GM23338 (cell line): Measurements from ENCODE around the gene CAD. TPM values are rescaled to one million over a fixed set of nuclear protein-coding genes. Genes with fewer than 3 reads are reported as not detected.
A peak's percentile ranks its signal among the peaks of the same experiment; 100 is the strongest.

Experiments used
- ATAC-seq: fragments of 200-7000 bp; cut with Tn5 transposase; 3 replicates; pipeline ENCODE4 v1.9.1; 2020
- DNase-seq: peaks from one replicate; pipeline ENCODE4 v3.0.0-alpha.2; 2015; ENCODE audit warnings: low spot score
- H2AFZ ChIP-seq: fragments of 200-600 bp; sonication (generic); 2 replicates; pipeline ENCODE4 v1.8.0; 2016; ENCODE audit warnings: antibody characterized with exemption, mild to moderate bottlenecking, moderate library complexity
- H3F3A ChIP-seq: fragments of 200-600 bp; sonication (generic); replicated peaks from 2 replicates; pipeline ENCODE4 v1.8.0; 2017; ENCODE audit warnings: antibody characterized with exemption, mixed run types, low read depth
- H3K27ac ChIP-seq: fragments of 200-600 bp; sonication (generic); 2 replicates; pipeline ENCODE4 v1.6.1; 2016; ENCODE audit warnings: low read depth
- H3K27me3 ChIP-seq: fragments of 200-600 bp; sonication (generic); 2 replicates; pipeline ENCODE4 v1.8.0; 2016; ENCODE audit warnings: mild to moderate bottlenecking, mixed run types, moderate library complexity; ENCODE audit not compliant: insufficient read depth
- H3K36me3 ChIP-seq: fragments of 200-600 bp; sonication (generic); 2 replicates; pipeline ENCODE4 v1.8.0; 2016; ENCODE audit warnings: mild to moderate bottlenecking; ENCODE audit not compliant: insufficient read depth
- H3K4me1 ChIP-seq: fragments of 200-600 bp; sonication (generic); 2 replicates; pipeline ENCODE4 v1.8.0; 2016; ENCODE audit warnings: mild to moderate bottlenecking, moderate library complexity; ENCODE audit not compliant: insufficient read depth
- H3K4me2 ChIP-seq: fragments of 200-600 bp; sonication (generic); 2 replicates; pipeline ENCODE4 v1.7.1; 2017; ENCODE audit warnings: mixed run types
- H3K4me3 ChIP-seq: fragments of 200-600 bp; sonication (generic); 2 replicates; pipeline ENCODE4 v1.6.1; 2016; ENCODE audit warnings: mixed run types
- H3K79me2 ChIP-seq: fragments of 200-600 bp; sonication (generic); replicated peaks from 2 replicates; pipeline ENCODE4 v1.8.0; 2017; ENCODE audit warnings: mild to moderate bottlenecking; ENCODE audit not compliant: insufficient read depth
- H3K9me2 ChIP-seq: fragments of 200-600 bp; sonication (generic); 2 replicates; pipeline ENCODE4 v1.8.0; 2017; ENCODE audit not compliant: insufficient read depth
- H4K20me1 ChIP-seq: fragments of 200-600 bp; sonication (generic); replicated peaks from 2 replicates; pipeline ENCODE4 v1.8.0; 2017; ENCODE audit warnings: mild to moderate bottlenecking; ENCODE audit not compliant: insufficient read depth
- H3K27ac Mint-ChIP-seq: 2 replicates; pipeline ENCODE4 v1.8.0; 2020; ENCODE audit warnings: inconsistent platforms, mild to moderate bottlenecking, moderate library complexity, mixed read lengths
- H3K27me3 Mint-ChIP-seq: 3 replicates; pipeline ENCODE4 v1.8.0; 2022; ENCODE audit warnings: low read depth, mild to moderate bottlenecking, moderate library complexity, mixed read lengths, inconsistent platforms; ENCODE audit not compliant: insufficient read depth, poor library complexity
- H3K36me3 Mint-ChIP-seq: 3 replicates; pipeline ENCODE4 v1.8.0; 2021; ENCODE audit warnings: low read depth, mild to moderate bottlenecking, inconsistent platforms, moderate library complexity, mixed read lengths
- H3K4me1 Mint-ChIP-seq: 3 replicates; pipeline ENCODE4 v1.8.0; 2020; ENCODE audit warnings: mild to moderate bottlenecking, inconsistent platforms, mixed read lengths
- H3K4me3 Mint-ChIP-seq: 3 replicates; pipeline ENCODE4 v1.8.0; 2021; ENCODE audit warnings: moderate library complexity, mild to moderate bottlenecking, inconsistent platforms, mixed read lengths
- H3K9me3 Mint-ChIP-seq: 3 replicates; pipeline ENCODE4 v1.8.0; 2020; ENCODE audit warnings: moderate library complexity, mild to moderate bottlenecking, inconsistent platforms, mixed read lengths
- CREB1 ChIP-seq: fragments of 250-450 bp; sonication (Bioruptor Pico); IDR thresholded peaks from 2 replicates; pipeline ENCODE4 v1.5.0; 2020; ENCODE audit warnings: low read depth, mild to moderate bottlenecking, moderate library complexity
- CTCF ChIP-seq, 2 experiments: fragments of 200-600 bp in 1 of 2; sonication (generic) in 1 of 2; conservative IDR thresholded peaks; 2 replicates each; pipeline versions ENCODE4 v1.5.1 to v1.6.1; 2016 to 2017; ENCODE audit warnings: antibody characterized with exemption in 2 of 2, low read depth in 2 of 2, mild to moderate bottlenecking in 2 of 2, moderate library complexity in 1 of 2
- EZH2 ChIP-seq: fragments of 200-600 bp; sonication (generic); IDR thresholded peaks from one replicate; pipeline ENCODE4 v1.8.0; 2017; ENCODE audit warnings: antibody characterized with exemption, mild to moderate bottlenecking, low read depth; ENCODE audit not compliant: unreplicated experiment
- JUNB ChIP-seq: IDR thresholded peaks from one replicate; pipeline ENCODE4 v1.6.1; 2016; ENCODE audit warnings: antibody characterized with exemption; ENCODE audit not compliant: unreplicated experiment
- NANOG ChIP-seq: IDR thresholded peaks from 2 replicates; pipeline ENCODE4 v1.6.1; 2016; ENCODE audit warnings: antibody characterized with exemption, borderline replicate concordance
- POLR2AphosphoS5 ChIP-seq: IDR thresholded peaks from 2 replicates; pipeline ENCODE4 v1.6.1; 2016; ENCODE audit warnings: antibody characterized with exemption, low read depth
- REST ChIP-seq: IDR thresholded peaks from one replicate; pipeline ENCODE4 v1.6.1; 2018; ENCODE audit warnings: antibody characterized with exemption; ENCODE audit not compliant: unreplicated experiment
- STAT1 ChIP-seq: IDR thresholded peaks from one replicate; pipeline ENCODE4 v1.6.1; 2016; ENCODE audit warnings: antibody characterized with exemption; ENCODE audit not compliant: unreplicated experiment
- ZNF114 ChIP-seq: fragments of 250-450 bp; sonication (Bioruptor Pico); IDR thresholded peaks from 2 replicates; pipeline ENCODE4 v1.5.0; 2020; ENCODE audit warnings: mild to moderate bottlenecking, moderate library complexity
- ZNF331 ChIP-seq: fragments of 250-450 bp; sonication (Bioruptor Pico); IDR thresholded peaks from 2 replicates; pipeline ENCODE4 v1.5.0; 2020; ENCODE audit warnings: low read depth, mild to moderate bottlenecking, moderate library complexity
- polyA plus RNA-seq: library from polyadenylated mRNA; unstranded; fragments of >200 nt; fragmentation: Nextera tagmentation; extraction: Ambion mirVana; gene quantifications from 2 replicates; pipeline ENCODE4 v1.2.1, GENCODE V29; 2016
- total RNA-seq: library from RNA; depleted of rRNA; stranded (reverse); fragments of >200 nt; shearing (Covaris generic); gene quantifications from 2 replicates; pipeline ENCODE4 v1.2.3, GENCODE V29; 2014

Gene CAD
- total and polyA plus RNA-seq, 2 experiments from 2014 or later = 38.1 to 147 TPM

- peaks cover 21% of the 10 kb centered on the region for H3K27me3 Mint-ChIP-seq
- Histone ChIP-seq H3K4me3 (no peak overlapping the region), H2AFZ (no peak overlapping the region), H3K9me2 (no peaks in the 10 kb centered on the region), H3K27me3 (no peaks in the 10 kb centered on the region), H3K79me2 (no peaks in the 10 kb centered on the region), H3K27ac (no peak overlapping the region), H3K36me3 (peaks cover 13% of the 10 kb centered on the region), H3F3A (peaks cover 12% of the 10 kb centered on the region), H3K4me2 (no peak overlapping the region), H4K20me1 (no peaks in the 10 kb centered on the region; the same call in none of the 2 replicates), H3K4me1 (no peaks in the 10 kb centered on the region)
- peaks cover 47% of the 10 kb centered on the region for H3K36me3 Mint-ChIP-seq
- DNase-seq (no peak), ATAC-seq (no peak)
- no peak overlapping the region for H3K27ac Mint-ChIP-seq
- no peak overlapping the region for H3K4me3 Mint-ChIP-seq
- TF ChIP-seq STAT1 (no peak), JUNB (no peak), POLR2AphosphoS5 (no peak), ZNF331 (CRISPR knock-in tag) (no peak), CTCF (conservative IDR thresholded peaks at IDR 0.05; ENCODE audit: low read depth in 2 of 2) (0 out of 4 replicates have a peak, but pooled peaks of 1 of the 2 experiments have one; percentile 1)
- no peaks in the 10 kb centered on the region for H3K4me1 Mint-ChIP-seq
- no peaks in the 10 kb centered on the region; the same call in 2 of the 3 replicates for H3K9me3 Mint-ChIP-seq
Observed at GRCh38 chr2:27245116-27245515, 27.9 kb downstream of the CAD start.

DNA sequence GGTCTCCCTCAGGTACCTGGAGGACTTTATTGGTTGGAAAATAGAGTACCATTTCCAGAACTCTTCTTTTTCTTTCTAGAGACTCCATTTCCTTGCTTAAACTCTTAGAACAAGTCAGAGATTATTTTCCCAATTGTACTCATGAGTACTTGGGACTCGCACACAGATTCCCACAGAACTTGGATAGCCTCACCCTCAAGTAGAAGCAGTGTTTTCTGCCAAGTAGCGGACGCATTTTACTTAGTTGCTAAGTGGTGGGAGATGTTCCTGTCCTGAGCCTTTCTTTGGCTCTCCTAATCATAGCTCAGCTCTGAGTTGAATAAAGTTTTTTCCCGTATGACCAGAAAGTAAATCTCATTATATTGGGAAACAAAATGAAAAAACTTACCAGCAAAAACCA, 28.5 kb downstream of the CAD start:
- Histone ChIP-seq H3K36me3 (peaks cover 9% of the 10 kb centered on the region), H3K27me3 (peaks cover 3% of the 10 kb centered on the region; the same call in 1 of the 2 replicates), H3F3A (peaks cover 12% of the 10 kb centered on the region), H2AFZ (no peak overlapping the region), H4K20me1 (no peaks in the 10 kb centered on the region; the same call in none of the 2 replicates), H3K4me3 (no peak overlapping the region), H3K79me2 (no peaks in the 10 kb centered on the region), H3K4me1 (peaks cover 2% of the 10 kb centered on the region), H3K4me2 (no peak overlapping the region), H3K27ac (peak overlapping the region; percentile 66; the same call in 1 of the 2 replicates), H3K9me2 (no peaks in the 10 kb centered on the region)
- Mint-ChIP-seq H3K36me3 (peaks cover 42% of the 10 kb centered on the region), H3K9me3 (no peaks in the 10 kb centered on the region; the same call in 2 of the 3 replicates), H3K27ac (no peak overlapping the region), H3K4me3 (no peak overlapping the region), H3K27me3 (peaks cover 24% of the 10 kb centered on the region), H3K4me1 (peaks cover 3% of the 10 kb centered on the region; the same call in 2 of the 3 replicates)
- DNase-seq = no peak
- ATAC-seq = no peak
- TF ChIP-seq EZH2 (no peak), NANOG (no peak), STAT1 (no peak), CREB1 (CRISPR knock-in tag) (no peak), REST (no peak), ZNF114 (CRISPR knock-in tag) (no peak)
